MM.1S (cell line): ENCODE measurements around the gene DSG2.

Experiments
- CTCF ChIP-seq: fragments of 300-600 bp; sonication (generic); IDR thresholded peaks from 2 replicates; pipeline ENCODE4 v1.5.1; 2016; ENCODE audit warnings: antibody characterized with exemption, low read length, mixed read lengths
- EZH2 ChIP-seq: fragments of 300-600 bp; sonication (generic); optimal IDR thresholded peaks from 2 replicates; pipeline ENCODE3; 2017; ENCODE audit warnings: low read depth, mild to moderate bottlenecking, antibody characterized with exemption, low read length, mixed read lengths

DNA sequence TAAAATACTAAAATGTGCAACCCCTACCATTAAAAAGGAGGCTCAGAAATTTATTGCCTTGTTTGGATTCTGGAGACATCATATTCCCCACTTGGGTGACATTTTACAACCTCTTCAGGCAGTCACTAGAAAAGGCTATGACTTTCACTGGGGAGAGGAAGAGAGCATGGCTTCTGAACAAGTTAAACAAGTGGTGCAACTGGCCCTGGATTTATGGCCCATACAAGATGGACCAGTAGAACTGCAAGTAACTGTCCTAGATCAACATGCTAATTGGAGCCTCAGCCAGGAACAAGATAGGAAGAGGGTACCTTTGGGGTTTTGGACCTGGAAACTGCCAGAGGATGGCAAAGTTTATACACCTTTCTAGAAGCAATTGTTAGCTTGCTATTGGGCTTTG lies 4.0 kb upstream of the DSG2 start:
- TF ChIP-seq CTCF (no peak), EZH2 (no peak)
